Hepatocyte (in vitro differentiated cells): Measurements from ENCODE around the gene CLCNKB. TPM values are rescaled to one million over a fixed set of nuclear protein-coding genes. Genes with fewer than 3 reads are reported as not detected.

Experiments
- DNase-seq: peaks from one replicate; pipeline ENCODE4 v3.0.0-alpha.2; 2016; ENCODE audit warnings: low spot score
- H2AFZ ChIP-seq: fragments of 200-600 bp; sonication (generic); 2 replicates; pipeline ENCODE4 v1.6.0; 2016; ENCODE audit warnings: antibody characterized with exemption, mild to moderate bottlenecking
- H3K27ac ChIP-seq: fragments of 200-600 bp; sonication (generic); 2 replicates; pipeline ENCODE4 v1.5.1; 2016; ENCODE audit warnings: mild to moderate bottlenecking
- H3K27me3 ChIP-seq: fragments of 200-600 bp; sonication (generic); 2 replicates; pipeline ENCODE4 v1.6.1; 2016
- H3K36me3 ChIP-seq: fragments of 200-600 bp; sonication (generic); replicated peaks from 2 replicates; pipeline ENCODE4 v1.5.1; 2016; ENCODE audit warnings: low read depth; ENCODE audit not compliant: insufficient read depth
- H3K4me1 ChIP-seq: fragments of 200-600 bp; sonication (generic); 2 replicates; pipeline ENCODE4 v1.5.1; 2016; ENCODE audit warnings: mild to moderate bottlenecking, moderate library complexity; ENCODE audit not compliant: insufficient read depth
- H3K4me2 ChIP-seq: fragments of 200-600 bp; sonication (generic); 2 replicates; pipeline ENCODE4 v1.6.0; 2016
- H3K4me3 ChIP-seq: fragments of 200-600 bp; sonication (generic); 2 replicates; pipeline ENCODE4 v1.5.1; 2016; ENCODE audit warnings: mild to moderate bottlenecking
- H3K79me2 ChIP-seq: fragments of 200-600 bp; sonication (generic); 2 replicates; pipeline ENCODE4 v1.6.0; 2017; ENCODE audit warnings: mild to moderate bottlenecking
- H3K9me2 ChIP-seq: fragments of 200-600 bp; sonication (generic); replicated peaks from 2 replicates; pipeline ENCODE4 v1.6.0; 2017; ENCODE audit warnings: mild to moderate bottlenecking; ENCODE audit not compliant: insufficient read depth
- H3K9me3 ChIP-seq: fragments of 200-600 bp; sonication (generic); 2 replicates; pipeline ENCODE4 v1.5.1; 2016; ENCODE audit warnings: low read depth, mild to moderate bottlenecking
- H4K20me1 ChIP-seq: fragments of 200-600 bp; sonication (generic); 2 replicates; pipeline ENCODE4 v1.6.0; 2016; ENCODE audit warnings: mild to moderate bottlenecking; ENCODE audit not compliant: insufficient read depth, poor library complexity, severe bottlenecking
- EZH2 ChIP-seq: fragments of 200-600 bp; sonication (generic); IDR thresholded peaks from 2 replicates; pipeline ENCODE4 v1.6.1; 2016; ENCODE audit warnings: antibody characterized with exemption, mild to moderate bottlenecking, borderline replicate concordance
- EZH2phosphoT487 ChIP-seq: fragments of 200-600 bp; sonication (generic); IDR thresholded peaks from one replicate; pipeline ENCODE4 v1.6.1; 2018; ENCODE audit warnings: antibody characterized with exemption, mild to moderate bottlenecking, low read depth, moderate library complexity; ENCODE audit not compliant: unreplicated experiment, severe bottlenecking
- WGBS: methylation state at CpG from one replicate; pipeline ENCODE4 v1.1.6; 2016; ENCODE audit warnings: low lambda C conversion rate; ENCODE audit errors: missing lambda C conversion rate; 5-methylcytosine and 5-hydroxymethylcytosine counted together
- polyA plus RNA-seq: library from polyadenylated mRNA; unstranded; fragments of >200 nt; fragmentation: Nextera tagmentation; extraction: Ambion mirVana; gene quantifications from 2 replicates; pipeline ENCODE4 v1.2.1, GENCODE V29; 2016
- total RNA-seq: library from RNA; depleted of rRNA; stranded (reverse); fragments of >200 nt; gene quantifications from 2 replicates; pipeline ENCODE4 v1.2.3, GENCODE V29; 2014
- TF ChIP-seq, protein P1 (sequence below): fragments of 200-600 bp; sonication (generic); IDR thresholded peaks from 2 replicates; pipeline ENCODE4 v1.5.1; 2016; ENCODE audit warnings: antibody characterized with exemption, mild to moderate bottlenecking; ENCODE audit not compliant: poor library complexity

CLCNKB gene
- total and polyA plus RNA-seq, 2 experiments from 2014 or later, result 0.47 to 1.4 TPM

- no peak within 1 kb of the TSS for H2AFZ ChIP-seq
- 48% methylated on average over 36 of the region's 37 CpGs for WGBS
- peak within 1 kb of the TSS; percentile 93 for H3K27ac ChIP-seq
- TF ChIP-seq, protein P1, sequence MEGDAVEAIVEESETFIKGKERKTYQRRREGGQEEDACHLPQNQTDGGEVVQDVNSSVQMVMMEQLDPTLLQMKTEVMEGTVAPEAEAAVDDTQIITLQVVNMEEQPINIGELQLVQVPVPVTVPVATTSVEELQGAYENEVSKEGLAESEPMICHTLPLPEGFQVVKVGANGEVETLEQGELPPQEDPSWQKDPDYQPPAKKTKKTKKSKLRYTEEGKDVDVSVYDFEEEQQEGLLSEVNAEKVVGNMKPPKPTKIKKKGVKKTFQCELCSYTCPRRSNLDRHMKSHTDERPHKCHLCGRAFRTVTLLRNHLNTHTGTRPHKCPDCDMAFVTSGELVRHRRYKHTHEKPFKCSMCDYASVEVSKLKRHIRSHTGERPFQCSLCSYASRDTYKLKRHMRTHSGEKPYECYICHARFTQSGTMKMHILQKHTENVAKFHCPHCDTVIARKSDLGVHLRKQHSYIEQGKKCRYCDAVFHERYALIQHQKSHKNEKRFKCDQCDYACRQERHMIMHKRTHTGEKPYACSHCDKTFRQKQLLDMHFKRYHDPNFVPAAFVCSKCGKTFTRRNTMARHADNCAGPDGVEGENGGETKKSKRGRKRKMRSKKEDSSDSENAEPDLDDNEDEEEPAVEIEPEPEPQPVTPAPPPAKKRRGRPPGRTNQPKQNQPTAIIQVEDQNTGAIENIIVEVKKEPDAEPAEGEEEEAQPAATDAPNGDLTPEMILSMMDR, result no peak
- TF ChIP-seq EZH2 (no peak), EZH2phosphoT487 (no peak)
- H4K20me1 ChIP-seq, result no peaks in the 10 kb centered on the region
- H3K79me2 ChIP-seq, result no peaks in the 10 kb centered on the region
- no peaks in the 10 kb centered on the region for H3K9me2 ChIP-seq
- H3K27me3 ChIP-seq, result no peaks in the 10 kb centered on the region
- no peak within 1 kb of the TSS for H3K4me3 ChIP-seq
- H3K4me1 ChIP-seq, result peaks cover 51% of the 10 kb centered on the region
- H3K36me3 ChIP-seq, result no peaks in the 10 kb centered on the region
- DNase-seq, result peak; percentile 90
- no peaks in the 10 kb centered on the region for H3K9me3 ChIP-seq
- H3K4me2 ChIP-seq, result peak within 1 kb of the TSS; percentile 63
Measured at GRCh38 chr1:16017461-16018303, 25.9 kb upstream of the CLCNKB start, which contains the start of gene HSPB7. Gene HSPB7, minus strand, starts transcription at chr1:16018043. Its CDS starts 80 bp downstream, at chr1:16017963.

GRCh38 chr1:16018308-16018707 lies 25.3 kb upstream of the CLCNKB start:
- 49% methylated on average over 4 of the region's 4 CpGs for WGBS
- H3K9me2 ChIP-seq, result no peaks in the 10 kb centered on the region
- peak overlapping the region; percentile 93 for H3K27ac ChIP-seq
- DNase-seq, result no peak
- no peaks in the 10 kb centered on the region for H4K20me1 ChIP-seq
- no peak overlapping the region for H3K4me3 ChIP-seq
- peaks cover 47% of the 10 kb centered on the region for H3K4me1 ChIP-seq
- H3K9me3 ChIP-seq, result no peaks in the 10 kb centered on the region
- peak overlapping the region; percentile 63 for H3K4me2 ChIP-seq
- H3K27me3 ChIP-seq, result no peaks in the 10 kb centered on the region
- no peak overlapping the region for H2AFZ ChIP-seq
- no peaks in the 10 kb centered on the region for H3K79me2 ChIP-seq
- H3K36me3 ChIP-seq, result no peaks in the 10 kb centered on the region
- TF ChIP-seq EZH2 (no peak), EZH2phosphoT487 (no peak)
- TF ChIP-seq, protein P1, result no peak

DNA sequence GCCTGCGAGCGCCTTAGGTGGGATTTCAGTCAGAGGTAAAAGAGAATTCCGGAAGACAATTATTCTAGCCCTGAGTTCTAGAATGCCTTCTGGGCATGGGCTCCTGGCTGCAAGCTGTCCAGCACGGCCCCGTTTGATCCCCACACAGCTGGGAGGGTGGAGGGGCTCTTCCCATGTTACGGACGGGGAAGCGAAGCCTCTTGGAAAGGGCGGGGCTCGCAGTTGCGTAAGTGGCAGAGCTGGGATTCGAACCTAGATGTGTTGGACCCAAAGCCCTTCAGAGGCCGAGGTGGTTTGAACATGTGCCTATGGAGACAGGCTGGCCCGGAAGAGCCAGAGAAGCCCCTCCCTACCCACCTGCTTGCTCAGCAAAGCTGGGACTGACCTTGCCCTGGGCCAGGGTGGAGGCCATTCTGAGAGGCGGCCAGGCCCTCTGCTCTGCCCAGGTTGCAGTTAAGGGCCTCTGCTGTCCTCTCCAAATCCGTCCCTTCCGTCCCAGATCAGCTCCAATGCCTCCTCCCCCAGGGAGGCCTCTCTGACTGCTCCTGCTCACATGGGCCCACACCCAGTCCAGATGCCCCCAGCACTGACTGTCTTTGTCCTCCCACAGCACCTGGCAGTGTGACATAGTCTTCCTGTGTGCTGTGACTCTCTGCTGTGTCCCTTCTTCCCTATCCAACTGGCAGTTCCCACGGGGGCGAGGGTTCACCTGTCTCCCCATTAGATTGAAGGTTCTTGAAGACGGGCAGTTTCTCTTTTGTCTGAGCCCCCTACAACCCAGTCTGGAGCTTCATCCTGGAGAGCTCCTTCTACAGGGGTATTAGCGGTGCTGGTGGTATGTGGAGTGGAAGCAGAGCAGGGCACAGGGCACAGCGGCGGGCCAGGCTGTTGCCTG lies 24.6 kb upstream of the CLCNKB start:
- peaks cover 40% of the 10 kb centered on the region for H3K4me1 ChIP-seq
- TF ChIP-seq EZH2 (no peak), EZH2phosphoT487 (no peak)
- TF ChIP-seq, protein P1, result no peak
- H3K9me2 ChIP-seq, result no peaks in the 10 kb centered on the region
- peak overlapping the region; percentile 63 for H3K4me2 ChIP-seq
- no peak for DNase-seq
- no peak overlapping the region for H3K4me3 ChIP-seq
- 81% methylated on average over 23 of the region's 23 CpGs for WGBS
- no peak overlapping the region for H2AFZ ChIP-seq
- no peaks in the 10 kb centered on the region for H3K27me3 ChIP-seq
- no peaks in the 10 kb centered on the region for H3K79me2 ChIP-seq
- H3K27ac ChIP-seq, result peak overlapping the region; percentile 93
- no peaks in the 10 kb centered on the region for H4K20me1 ChIP-seq
- H3K9me3 ChIP-seq, result no peaks in the 10 kb centered on the region
- no peaks in the 10 kb centered on the region for H3K36me3 ChIP-seq
